ENCODE data around the gene DCAF10.
"Not testable (repeated sequence)": the region's sequence is repeated elsewhere in the genome, so short reads cannot be mapped to it uniquely, and the experiment has no call there.

DCAF10 gene

GRCh38 chr9:37800631-37801286 is at the start of gene DCAF10:
TSS of gene DCAF10 (plus strand) at chr9:37800797. CDS start at chr9:37800867, 70 bp downstream.
- DNase-seq, result peak; percentile 72

DNA sequence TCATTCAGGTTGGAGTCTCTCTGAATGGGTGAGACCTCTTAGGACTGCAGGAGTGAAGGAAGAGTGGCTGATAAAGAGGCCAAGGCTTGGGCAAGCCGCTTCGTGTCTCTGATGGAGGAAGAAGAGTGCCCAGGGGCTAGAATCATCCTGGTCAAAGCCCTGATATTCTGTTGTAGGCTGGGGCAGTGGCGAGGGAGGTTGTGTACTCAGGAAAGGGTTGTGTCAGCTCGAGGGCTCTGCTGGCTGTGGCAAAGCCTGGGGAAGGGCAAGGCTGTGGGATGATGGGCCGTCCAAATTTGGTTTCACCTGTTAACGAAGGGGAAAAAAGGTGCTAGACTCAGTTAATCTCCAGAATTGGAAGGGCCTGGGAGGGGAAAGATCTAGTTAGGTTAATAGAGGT is 49.4 kb upstream of the DCAF10 start:
- DNase-seq, result no peak

- not testable (repeated sequence) for DNase-seq
Measured at GRCh38 chr9:37751704-37752103, 48.9 kb upstream of the DCAF10 start.

DNA sequence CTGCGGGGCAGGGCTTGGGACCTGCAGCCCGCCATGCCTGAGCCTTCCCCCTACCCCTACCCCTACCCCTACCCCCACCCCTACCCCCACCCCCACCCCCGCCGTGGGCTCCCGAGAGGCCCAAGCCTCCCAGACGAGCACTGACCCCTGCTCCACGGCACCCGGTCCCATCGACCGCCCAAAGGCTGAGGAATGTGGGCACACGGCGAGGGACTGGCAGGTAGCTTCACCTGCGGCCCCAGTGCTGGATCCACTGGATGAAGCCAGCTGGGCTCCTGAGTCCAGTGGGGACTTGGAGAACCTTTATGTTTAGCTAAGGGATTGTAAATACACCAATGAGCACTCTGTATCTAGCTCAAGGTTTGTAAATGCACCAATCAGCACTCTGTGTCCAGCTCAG is 48.5 kb upstream of the DCAF10 start:
- DNase-seq, result not testable (repeated sequence)

- no peak for DNase-seq
Measured at GRCh38 chr9:37752642-37753488, 47.7 kb upstream of the DCAF10 start.

- DNase-seq, result peak; percentile 43
Measured at GRCh38 chr9:37753489-37754190, 47.0 kb upstream of the DCAF10 start, which contains the start of gene TRMT10B. TSS of gene TRMT10B (plus strand) at chr9:37753805. CDS start at chr9:37761932, 8,127 bp downstream.

DNA sequence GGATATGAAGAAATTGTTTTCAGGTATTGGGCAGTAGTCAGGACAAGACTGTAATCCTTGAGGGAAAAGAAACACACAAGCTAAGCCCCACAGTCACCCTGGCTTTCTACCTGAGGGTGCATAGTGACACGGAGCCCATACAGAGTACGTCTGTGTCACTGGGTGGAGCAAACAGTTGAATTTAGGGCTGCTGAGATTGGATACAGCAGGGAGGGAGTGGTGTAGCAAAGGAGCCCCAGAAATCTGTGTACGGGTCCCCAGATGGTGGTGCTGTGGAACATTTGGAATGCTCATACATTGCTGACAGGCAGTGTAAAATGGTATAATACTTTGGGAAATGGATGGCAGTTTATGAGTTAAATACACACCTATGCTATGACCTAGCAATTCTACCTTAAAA is 41.9 kb upstream of the DCAF10 start:
- DNase-seq, result no peak

- no peak for DNase-seq
Measured at GRCh38 chr9:37760416-37761161, 40.0 kb upstream of the DCAF10 start.

- DNase-seq, result no peak
Measured at GRCh38 chr9:37761511-37761910, 39.1 kb upstream of the DCAF10 start.

- DNase-seq, result not testable (repeated sequence)
Measured at GRCh38 chr9:37765263-37765662, 35.3 kb upstream of the DCAF10 start.

GRCh38 chr9:37769306-37769705 is 31.3 kb upstream of the DCAF10 start:
- DNase-seq, result no peak

- no peak for DNase-seq
Measured at GRCh38 chr9:37769995-37770394, 30.6 kb upstream of the DCAF10 start.

DNA sequence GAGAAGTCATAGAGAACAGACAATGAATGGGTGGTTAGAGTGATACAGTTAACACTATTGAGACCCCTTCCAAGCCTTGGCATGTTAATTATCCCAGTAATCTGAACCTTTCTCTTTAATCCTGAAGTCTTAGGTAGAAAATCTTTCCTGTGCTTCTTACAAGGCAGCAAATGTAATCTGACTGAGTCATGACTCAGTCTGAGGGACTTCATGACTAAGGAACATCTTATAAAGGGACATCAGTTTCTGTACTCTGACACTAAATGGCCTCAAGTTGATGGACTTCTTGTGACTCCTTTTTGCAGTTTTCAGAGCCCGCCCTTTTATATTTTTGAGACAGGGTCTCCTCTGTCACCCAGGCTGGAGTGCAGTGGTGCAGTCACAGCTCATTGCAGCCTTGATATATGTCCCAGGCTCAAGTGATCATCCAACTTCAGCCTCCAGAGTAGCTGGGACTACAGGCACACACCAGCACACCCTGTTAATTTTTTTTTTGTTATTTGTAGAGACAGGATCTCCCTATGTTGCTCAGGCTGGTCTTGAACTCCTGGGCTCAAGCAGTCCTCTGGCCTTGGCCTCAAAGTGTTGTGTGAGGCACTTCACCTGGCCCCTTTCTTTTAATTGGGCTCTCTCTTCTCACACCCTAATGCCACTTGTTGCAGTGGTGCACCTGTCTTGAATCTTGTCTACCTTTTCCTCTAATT is 25.2 kb upstream of the DCAF10 start:
- DNase-seq, result no peak

DNA sequence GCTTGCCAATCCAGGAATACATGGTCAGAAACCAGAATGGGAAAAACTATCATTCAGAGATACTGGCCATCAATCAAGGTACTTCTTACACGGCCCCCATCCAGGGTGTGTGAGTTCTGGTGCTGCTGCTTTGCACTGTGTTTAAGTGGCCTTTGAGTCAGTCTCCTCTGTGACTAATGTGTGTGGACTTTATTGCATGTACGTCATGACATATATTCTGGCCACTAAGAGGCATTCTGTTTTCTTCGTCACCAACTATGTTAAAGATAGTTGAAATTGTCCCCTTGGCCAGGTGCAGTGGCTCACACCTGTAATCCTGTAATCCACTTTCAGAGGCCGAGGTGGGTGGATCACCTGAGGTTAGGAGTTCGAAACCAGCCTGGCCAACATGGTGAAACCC is 24.3 kb upstream of the DCAF10 start:
- DNase-seq, result no peak

- DNase-seq, result no peak
Measured at GRCh38 chr9:37778534-37778933, 22.1 kb upstream of the DCAF10 start.

GRCh38 chr9:37784291-37784615 is 16.3 kb upstream of the DCAF10 start:
- no peak for DNase-seq

DNA sequence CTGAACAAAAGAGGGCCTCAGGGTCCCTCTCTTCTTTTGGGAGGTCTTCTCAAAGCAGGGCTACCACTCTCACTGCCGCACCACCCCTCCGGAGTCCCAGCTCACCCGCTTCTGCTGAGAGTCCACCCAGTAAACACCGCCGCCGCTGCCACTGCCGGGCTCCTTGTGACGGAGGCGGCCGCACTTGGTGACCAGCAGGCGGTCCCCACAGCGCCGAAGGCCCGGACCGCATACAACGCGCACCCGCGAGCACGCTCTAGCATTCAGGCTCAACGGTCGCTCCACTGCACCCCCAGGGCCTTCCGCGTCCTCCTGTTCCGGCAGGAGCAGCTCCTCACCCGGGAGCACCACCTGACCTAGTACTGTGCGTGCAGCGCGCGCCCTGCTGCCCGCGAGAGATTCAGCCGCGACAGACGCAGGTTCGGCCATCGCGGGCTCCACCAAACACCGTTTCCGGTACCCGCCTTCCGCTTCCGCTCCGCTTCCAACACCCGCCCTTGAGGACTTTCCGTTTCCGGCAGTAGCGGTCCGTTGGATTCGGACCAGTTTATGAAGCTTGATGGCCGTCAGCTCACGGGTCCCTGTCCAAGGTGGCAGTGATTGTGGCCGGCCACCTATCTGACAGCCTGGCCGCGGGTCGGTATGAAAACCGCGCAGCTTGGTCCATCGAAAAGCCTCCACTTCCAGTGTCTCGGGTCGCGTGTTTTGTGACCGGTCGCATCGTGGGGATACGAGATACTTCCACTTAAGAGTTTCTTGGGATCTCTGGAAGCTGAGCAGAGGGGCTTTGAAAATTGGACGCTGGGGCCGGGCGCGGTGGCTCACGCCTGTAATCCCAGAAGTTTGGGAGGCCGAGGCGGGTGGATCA is 15.7 kb upstream of the DCAF10 start, which contains the start of gene EXOSC3:
Gene EXOSC3 (minus strand): TSS at position 449 of the 868 bp plus-strand sequence. CDS start 20 bp downstream, at position 429.
- peak; percentile 74 for DNase-seq

DNA sequence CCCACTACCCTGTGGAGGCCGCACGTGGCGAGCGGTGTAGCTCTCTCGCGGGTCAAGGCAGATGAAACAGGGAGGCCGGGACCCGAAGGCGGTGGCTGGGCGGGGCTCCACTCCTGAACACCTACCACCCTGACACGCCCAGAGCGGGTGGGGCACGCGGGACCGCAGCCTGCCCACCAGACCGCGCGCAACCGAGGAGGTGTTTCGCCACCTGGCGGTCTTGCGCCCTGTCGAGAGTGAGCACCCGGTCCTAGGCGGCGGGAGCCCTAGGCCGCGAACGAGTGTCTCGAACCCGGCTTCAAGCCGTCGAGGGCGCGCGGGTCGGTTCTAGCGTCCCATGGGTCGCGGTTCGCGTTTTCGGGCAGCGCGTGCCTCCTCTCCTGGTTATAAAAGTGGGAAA is 13.5 kb upstream of the DCAF10 start:
- no peak for DNase-seq

- DNase-seq, result no peak
Measured at GRCh38 chr9:37788332-37788731, 12.3 kb upstream of the DCAF10 start.

GRCh38 chr9:37790096-37790495 is 10.5 kb upstream of the DCAF10 start:
- no peak for DNase-seq

DNA sequence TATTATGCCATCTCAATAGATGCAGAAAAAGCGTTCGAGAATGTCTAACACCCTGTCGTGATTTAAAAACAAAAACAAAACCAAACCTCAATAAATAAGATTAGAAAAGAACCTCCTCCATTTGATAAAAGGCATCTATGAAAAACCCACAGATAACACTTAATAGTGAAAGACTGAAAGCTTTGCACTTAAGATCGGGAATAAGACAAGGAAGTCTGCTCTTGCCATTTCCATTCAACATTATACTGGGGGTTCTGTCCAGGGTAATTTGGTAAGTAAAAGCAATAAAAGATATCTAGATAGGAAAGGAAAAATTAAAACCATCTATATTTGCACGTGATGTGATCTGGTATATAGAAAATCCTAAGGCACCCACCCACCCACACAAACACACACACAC is 8.5 kb upstream of the DCAF10 start:
- DNase-seq, result no peak
